Dermis microvascular lymphatic vessel endothelial cell (primary cell): ENCODE results near the gene GGTLC1. TPM values are rescaled to one million over a fixed set of nuclear protein-coding genes. Genes with fewer than 3 reads are reported as not detected.
"Not testable (repeated sequence)": the region's sequence is repeated elsewhere in the genome, so short reads cannot be mapped to it uniquely, and the experiment has no call there.

Experiments used
- DNase-seq, 2 donors: peaks; one replicate each; pipeline versions ENCODE4 v3.0.0 to v3.0.0-alpha.2; 2010; ENCODE audit warnings: low read depth in 2 of 2
- total RNA-seq: library from RNA; depleted of rRNA; stranded (reverse); fragments of >200 nt; gene quantifications from 2 replicates; pipeline ENCODE4 v1.2.1, GENCODE V29; 2014

Gene GGTLC1
- total RNA-seq, 1 donor from 2014 or later = not detected

DNA sequence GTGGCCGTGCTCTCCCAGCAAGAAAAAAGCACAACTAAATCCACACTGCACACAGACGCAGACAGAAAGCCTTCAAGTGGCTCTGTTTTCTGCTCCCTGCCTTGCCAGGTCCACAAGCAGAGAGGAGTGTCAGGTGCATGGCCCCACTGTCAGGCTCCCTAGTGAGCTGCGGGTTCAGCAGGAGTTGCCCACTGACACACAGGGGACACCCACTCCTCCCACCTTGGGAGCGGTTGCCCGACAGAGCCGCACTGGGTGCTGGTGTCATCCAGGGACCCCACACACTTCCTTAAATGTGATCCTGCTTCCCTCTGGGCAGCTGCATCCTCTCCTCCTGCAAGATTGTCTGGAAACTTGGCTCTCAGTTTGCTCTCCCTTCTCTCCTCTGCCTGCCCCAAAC is 6.7 kb upstream of the GGTLC1 start:
- DNase-seq = not testable (repeated sequence)

DNA sequence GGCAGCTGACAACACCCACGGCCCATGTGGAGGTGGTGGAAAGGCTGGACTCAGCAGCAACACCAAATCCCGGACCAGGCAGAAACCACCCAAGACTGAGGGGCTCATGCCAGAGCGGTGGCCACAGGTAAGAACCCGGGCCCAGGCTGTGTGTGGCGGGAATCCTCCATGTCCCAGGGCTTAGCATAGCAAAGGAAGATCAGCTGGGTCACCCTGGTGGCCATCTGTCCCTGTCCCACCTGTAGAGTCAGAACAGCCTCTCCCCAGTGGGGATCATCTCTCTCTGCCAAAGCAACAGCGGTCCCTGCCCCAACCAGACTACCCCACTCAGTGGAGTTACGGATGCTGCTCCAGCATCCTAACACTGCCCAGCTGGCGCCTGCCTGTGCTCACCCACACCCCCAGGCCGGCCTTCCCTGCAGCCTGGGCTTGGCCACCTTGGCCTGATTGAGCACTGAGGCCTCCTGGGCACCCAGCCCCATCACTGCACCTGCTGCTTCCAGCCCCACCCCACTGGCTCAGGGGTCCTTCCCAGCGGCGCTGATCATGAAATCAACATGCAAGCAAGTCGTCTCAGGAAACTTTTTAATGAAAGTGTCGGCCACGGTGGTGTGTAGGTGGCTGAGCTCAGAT is 5.5 kb upstream of the GGTLC1 start:
- DNase-seq = not testable (repeated sequence)

DNA sequence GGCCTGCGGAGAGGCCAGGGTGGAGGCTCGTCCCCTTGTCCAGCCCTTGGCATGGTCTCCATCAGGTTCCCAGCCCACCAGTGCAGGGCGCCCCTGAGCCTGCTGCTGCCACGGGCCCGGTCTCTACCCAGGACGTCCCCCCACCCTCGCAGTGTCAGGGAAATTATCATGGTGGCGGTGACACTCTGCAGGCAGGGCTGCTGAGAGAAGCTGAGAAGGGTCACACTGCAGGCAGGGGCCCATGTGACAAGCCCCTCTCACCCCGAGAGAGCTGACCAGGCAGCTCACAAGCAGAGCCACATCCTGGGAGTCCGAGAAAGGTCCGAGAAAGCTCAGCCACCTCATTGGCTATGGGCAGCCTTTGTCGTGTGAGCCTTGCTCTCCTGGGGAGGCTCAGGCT is 4.9 kb upstream of the GGTLC1 start:
- not testable (repeated sequence) for DNase-seq

DNA sequence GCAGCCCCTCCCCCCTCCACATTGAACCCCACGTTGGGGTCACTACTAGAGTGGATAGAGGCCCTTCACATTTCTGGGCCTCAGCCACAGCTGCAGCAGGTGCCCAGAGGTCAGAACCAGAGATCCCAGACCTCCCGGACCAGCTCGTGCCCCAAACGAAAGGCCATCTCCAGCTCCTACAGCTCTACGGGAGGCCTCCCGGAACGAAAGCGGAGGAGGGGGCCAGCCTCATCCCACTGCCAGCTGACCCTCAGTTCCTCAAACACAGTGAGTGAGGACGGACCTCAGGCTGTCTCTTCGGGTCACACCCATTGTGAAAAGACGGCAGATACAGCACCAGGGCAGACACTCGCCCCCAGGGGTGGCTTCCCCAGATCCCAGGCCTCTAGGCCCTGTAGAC is 1.7 kb upstream of the GGTLC1 start:
- not testable (repeated sequence) for DNase-seq

DNA sequence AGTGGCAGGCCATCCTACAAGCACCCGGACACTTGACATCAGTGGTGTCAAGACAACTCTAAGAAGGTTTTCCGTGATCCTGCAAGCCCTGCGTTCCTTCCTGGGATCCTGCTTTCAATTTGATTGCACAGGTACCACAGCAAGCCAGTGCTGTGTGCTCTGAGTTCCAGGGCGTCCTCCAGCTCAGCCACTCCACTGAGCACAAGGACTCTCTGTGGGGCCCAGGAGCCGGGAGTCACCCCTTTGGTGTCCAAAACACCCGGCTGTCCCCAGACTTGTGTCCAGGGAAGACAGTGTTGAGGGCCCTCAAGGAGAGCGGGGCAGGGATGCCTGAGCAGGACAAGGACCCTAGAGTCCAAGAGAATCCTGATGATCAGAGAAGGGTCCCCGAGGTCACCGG is 387 bp upstream of the GGTLC1 start:
- DNase-seq = not testable (repeated sequence)

DNA sequence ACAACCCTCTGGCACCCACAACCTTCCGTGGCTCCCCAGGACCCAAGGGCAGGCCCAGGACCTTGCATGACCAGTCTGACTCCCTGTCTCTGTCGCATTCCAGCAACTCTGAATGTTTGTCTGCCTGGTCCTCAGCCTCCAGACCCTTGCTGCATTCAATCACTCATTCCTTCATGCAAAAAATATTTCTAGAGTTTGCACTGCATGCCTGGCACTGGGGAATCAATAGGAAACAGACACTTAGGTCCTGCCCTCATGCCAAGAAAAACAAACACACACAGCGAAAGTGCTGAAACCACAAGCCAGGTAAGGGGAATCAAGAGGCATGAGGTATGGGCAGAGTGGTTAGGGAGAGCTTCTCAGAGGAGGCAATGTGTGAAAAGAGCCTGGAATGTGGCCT is 1.9 kb downstream of the GGTLC1 start:
- DNase-seq = peak in 1 of 2 donors; percentile 17

DNA sequence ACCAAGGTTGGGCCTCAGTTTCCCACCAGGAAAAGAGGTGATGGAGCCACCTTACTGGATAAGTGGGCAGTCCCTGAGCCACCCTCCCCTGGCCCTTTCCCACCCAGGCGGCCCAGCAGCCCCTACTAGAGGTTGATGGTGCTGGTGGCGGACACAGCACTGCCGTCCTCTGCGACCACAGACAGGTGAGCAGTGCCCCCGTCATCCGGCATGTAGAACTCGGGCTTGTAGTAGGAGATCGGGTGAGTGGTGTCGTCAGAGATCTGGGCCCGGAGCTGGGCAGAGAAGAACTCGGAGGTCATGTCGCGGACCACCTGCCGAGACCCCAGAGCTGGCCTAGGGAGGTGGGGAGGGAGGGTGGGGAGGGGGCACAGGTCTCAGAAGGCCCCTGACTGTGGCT is 2.3 kb downstream of the GGTLC1 start:
- not testable (repeated sequence) for DNase-seq

DNA sequence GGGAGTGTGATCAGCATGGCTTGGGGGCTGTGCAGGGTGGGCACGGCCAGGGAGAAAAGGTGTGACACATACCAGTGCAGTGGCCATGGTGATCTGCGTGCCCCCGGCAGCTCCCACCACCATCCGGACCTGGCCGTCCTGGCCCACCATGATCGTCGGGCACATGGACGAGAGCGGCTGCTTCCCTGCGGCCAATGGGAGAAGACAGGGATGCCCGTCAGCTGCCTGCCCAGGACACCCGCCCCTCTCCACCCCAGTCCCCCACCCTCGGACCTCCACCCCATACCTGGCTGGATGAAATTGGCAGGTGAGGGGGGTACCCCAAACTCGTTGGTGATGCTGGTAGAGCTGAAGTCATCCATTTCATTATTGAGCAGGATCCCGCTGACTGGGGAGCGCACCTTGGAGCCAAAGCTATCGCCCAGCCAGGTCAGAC is 2.8 kb downstream of the GGTLC1 start:
- not testable (repeated sequence) for DNase-seq

DNA sequence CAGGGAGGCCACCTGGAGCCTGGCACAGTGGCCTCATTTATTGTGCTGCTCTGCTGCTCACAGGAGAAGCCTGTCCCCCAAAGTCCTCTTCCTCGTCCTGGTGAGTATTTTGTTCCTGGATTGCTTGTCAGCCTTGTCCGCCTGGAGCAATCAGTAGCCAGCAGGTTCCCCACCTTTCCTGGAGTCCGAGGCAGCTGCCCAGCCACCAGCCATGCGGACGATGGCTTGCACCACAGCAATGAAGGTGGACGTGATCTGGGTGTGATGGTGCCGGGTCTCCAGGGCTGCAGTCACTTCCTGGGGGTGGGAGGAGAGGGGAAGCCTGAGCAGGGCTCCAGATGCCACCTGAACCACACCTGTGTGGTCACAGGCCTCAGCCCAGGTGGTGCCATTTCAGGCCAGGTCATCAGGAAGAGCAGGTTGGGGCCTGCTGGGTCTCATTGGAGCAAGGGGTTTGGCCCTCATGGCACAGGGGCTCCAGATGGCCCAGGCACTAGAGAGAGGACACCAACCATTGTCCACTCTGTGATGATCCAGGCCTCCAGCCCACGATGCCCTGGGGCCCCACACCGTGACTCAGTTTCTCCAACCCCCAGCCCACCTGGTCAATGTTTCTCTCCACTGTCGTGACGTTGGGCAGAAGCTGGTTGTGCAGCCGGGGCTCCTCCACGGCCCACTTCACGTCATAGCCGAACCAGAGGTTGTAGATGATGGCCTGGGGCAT is 3.4 kb downstream of the GGTLC1 start:
- DNase-seq = not testable (repeated sequence)

DNA sequence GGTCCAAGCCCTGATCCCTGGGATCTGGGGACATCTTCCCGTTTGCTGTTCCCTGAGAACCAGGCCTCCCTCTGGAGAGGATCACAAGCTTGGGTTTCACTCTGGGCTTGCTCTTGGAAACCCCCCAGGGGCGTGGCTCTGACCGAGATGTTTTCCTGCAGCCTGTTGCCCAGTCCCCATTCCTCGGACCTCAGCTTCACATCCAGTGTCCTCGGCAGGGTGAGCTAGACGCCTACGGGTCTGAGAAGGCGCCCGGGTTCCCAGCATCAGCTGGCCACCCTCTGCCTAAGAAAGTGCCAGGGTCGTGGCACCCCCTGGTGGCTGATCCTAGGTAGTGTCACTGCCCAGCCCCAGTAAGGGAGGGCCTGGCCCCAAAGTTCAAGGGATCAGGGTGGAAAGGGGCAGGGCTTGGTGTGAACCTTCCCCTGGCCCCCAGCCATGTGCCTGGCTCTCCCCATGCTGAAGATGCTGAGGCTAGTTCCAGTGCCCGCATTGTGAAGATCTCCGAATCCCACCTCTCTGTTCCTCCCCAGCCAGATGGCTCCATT is 4.0 kb downstream of the GGTLC1 start:
- DNase-seq = not testable (repeated sequence)

DNA sequence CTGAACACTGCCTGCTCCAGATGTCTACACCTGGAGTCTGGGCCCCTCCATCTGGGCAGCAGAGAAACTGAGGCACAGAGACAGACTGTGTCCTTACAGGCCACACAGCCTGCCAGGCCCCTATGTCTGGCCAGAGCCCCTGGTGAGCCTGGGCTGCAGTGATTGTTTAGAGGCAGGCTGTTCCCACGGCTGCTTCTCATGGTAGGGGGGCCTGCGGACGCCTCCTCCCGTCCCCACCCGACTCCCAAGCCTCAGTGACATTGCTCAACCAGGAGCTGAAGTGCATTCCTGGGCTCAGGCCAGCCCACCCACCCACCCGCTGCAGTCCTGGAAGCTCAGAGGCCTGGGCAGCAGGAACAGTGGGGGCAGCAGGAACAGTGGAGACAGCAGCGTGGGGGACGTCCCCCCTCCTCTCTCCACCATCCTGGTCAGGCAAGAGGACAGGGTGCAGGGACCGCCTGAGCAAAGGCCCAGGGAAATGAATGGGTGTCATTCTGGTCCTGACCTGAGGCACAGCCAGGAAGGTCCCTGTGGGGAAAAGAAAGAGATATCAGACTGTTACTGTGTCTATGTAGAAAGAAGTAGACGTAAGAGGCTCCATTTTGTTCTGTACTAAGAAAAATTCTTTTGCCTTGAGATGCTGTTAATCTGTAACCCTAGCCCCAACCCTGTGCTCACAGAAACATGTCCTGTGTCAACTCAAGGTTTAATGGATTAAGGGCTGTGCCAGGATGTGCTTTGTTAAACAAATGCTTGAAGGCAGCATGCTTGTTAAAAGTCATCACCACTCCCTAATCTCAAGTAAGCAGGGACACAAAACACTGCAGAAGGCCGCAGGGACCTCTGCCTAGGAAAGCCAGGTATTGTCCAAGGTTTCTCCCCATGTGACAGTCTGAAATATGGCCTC is 6.2 kb downstream of the GGTLC1 start:
- DNase-seq = not testable (repeated sequence)

DNA sequence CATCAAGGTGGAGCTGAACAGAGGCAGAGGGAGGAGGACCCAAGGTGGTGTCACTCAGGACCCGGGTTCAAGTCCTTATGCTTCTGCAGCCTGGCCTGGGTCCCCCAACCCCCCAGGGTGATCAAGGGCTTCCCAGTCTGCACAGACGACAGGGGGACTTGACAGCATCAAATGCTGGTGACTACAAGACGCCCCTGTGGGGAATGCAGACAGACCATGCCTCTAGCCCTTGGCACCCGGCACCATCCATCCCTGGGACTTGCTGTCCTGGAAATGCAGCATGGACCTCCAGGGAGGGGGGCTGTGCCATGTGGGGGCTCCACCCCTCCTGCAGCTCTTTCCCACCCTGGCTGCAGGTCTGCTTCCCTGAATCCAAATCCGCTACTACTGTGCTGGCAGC is 7.1 kb downstream of the GGTLC1 start:
- DNase-seq = not testable (repeated sequence)

DNA sequence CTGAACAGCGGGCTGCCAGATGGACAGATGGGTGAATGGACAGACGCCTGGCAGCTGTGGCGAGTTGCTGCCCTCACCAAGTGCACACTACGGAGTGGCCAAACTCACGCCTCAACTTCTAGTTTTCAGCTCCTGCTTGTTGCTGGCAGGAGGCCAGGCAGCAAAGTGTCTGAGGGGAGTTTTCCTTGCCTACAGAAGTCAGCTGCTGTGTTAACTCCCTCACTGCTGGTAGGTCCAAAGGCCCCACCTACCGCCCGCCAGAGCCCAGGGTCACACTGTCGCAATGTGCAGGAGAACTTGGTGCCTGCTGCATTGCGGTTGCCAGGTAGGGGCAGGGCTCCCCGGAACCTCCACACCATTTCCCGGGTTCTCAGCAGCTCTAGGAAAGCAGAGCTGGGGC is 7.6 kb downstream of the GGTLC1 start:
- not testable (repeated sequence) for DNase-seq

DNA sequence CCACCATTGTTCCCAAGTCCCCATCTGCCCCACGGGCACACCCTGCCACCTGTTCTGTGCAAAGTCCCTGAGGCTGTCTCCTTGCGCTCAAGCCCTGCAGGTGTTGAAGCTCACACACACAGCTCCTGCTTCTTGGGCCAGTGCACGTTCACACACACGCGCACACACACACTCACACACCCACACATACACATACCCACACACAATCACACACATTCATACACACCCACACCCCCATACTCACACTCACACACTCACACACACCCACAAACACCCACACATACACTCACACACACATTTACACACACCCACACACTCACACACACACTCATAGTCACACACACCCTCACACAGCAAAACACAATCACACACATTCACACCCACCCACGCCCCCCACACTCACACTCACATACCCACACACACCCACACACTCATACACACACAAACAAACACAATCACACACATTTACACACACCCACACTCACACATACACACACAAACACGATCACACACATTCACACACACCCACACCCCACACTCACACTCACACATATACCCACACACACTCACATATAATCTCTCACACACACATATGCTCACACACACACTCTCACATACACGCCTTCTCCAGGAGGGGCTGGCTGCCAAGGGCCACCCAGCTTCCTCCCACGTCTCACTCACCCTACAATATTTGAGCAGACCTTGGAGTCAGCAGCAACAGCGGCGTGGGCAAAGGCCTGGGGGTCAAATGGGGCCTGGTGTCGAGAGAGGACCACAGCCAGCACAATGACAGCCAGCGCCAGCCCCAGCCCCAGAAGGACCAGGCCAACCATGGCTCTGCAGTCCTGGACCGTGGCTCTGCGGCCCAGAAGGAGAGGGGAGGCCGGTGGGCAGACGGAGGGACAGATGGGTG is 8.4 kb downstream of the GGTLC1 start:
- DNase-seq = not testable (repeated sequence)

DNA sequence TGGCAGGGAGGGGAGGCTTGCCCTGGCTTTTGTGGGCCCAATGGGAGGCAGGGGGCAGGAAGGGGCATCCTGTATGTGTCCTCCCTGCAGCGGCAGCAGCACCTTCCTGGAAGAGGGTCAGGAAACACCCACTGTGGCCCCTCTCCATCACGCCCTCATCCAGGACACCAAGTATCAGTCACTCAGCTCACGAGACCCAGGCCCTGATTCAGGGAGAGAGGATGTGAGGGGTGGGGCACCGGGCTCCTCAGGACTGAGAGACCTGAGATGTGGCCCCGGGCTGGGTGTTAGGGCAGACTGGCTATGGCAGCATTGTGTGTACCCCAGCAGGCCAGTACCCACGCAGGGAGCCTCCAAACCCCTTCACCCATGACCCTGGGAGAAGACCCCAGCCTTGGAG is 9.2 kb downstream of the GGTLC1 start:
- not testable (repeated sequence) for DNase-seq

DNA sequence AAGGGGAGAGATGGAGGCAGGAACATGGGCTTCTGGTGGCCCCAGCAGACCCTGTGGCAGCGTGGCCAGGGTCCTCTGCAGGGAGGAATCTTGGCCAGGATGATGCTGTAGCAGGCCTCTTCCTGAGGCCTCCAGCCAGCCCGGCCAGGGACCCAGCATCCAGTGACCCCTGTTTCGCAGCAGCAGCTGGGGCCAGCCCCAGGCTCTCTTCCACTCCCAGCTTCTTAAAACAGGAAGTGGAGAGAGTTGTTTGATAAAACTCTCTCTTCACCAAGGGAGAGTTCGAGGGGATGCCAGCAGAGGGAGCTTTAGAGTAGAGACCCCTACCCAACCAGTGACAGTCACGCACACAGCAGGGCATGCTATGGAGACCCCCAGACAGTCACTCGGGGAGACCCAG is 10.1 kb downstream of the GGTLC1 start:
- not testable (repeated sequence) for DNase-seq

DNA sequence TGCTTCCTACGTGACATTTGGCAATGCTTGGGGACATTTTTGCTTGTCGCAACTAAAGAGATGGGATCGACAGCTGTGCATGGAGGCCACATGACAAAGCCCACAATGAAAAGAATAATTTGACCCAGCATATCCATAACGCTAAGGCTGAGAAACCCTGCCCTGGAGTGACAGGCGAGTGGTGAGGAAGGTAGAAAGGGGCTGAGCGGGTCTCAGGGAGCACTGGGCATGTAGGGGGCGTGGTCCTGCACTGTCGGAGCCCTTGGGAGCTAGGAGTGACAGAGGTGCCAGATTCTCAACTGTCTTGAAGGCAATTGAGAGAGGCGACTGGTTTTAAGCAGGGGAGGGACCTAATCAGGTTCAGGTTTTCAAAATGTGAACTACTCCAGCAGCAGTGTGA is 13.6 kb downstream of the GGTLC1 start:
- DNase-seq = no peak

DNA sequence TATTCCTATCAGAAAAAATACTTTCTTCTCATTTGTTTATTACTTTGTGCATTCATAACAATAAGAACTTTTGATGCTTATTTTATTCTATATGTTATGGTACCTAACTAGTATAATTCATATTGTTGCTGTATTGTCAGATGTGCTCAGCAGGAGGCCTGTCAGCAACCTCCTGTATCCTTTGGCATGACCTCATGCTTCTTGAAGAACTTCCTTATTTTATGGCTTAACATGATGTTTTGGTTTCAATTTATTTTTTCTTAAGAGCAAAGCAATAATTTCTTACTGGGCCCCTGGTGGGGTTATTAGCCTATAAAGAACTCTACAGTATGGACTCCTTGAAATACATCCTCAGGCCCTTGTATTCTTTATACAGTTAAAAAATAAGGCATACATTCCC is 17.3 kb downstream of the GGTLC1 start:
- DNase-seq = no peak

DNA sequence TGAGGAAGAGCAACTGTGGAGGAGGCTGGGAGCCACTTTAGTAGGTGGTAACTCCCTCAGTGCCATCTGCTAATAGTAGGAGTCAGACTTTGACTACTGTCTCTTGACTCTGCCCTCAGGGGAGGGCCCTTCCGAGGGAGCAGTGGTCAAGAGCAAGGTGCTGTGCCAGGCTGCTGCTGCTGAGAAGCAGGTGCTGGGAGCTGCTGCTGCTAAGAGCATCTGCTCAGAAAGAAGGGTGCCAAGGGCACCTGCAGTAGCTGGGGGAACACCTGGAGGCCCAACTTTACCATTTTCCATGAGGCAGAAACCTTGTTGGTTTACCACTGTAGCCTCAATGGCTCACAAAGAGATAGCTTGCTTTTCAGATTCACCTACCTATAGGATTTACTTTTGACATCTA is 18.5 kb downstream of the GGTLC1 start:
- DNase-seq = no peak

DNA sequence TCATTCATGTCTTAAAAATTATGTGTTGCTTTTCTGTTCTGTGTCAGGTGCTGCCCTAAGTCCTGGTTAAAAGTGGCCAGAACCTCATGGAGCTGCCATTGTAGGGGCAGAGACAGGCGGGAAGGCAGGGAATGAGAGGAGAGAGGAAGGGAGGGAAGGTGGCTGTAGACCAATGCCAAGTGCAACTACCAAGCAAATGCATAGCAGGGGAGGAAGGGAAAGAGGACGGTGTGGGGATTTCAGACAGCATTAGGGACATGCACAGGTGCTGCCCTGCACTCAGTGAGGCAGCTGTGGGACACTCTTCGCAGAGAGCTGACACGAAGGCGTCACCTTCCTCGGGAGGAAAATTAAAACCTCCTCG is 21.0 kb downstream of the GGTLC1 start:
- no peak for DNase-seq
